Stimulated activated naive CD8-positive, alpha-beta T cell treated with anti-CD3 and anti-CD28 coated beads, Interleukin-15, amount 100 ng/mL, for 72 hours (primary cell): ENCODE measurements around the gene ZNF431.

Source experiments
- ATAC-seq: fragments of 150-1000 bp; cut with Tn5 transposase; 2 replicates; pipeline ENCODE4 v1.10.0; 2021; ENCODE audit warnings: mild to moderate bottlenecking, moderate library complexity
- DNase-seq, 2 donors: peaks; one replicate each; pipeline ENCODE4 v3.0.0; 2021 to 2022
- H3K27ac Mint-ChIP-seq, 2 donors: one replicate each; pipeline ENCODE4 v1.8.0; 2022; ENCODE audit warnings: mild to moderate bottlenecking in 2 of 2, mixed read lengths in 2 of 2, moderate library complexity in 2 of 2
- H3K27me3 Mint-ChIP-seq: one replicate; pipeline ENCODE4 v1.8.0; 2022; ENCODE audit warnings: mixed read lengths
- H3K4me1 Mint-ChIP-seq: one replicate; pipeline ENCODE4 v1.8.0; 2022; ENCODE audit warnings: mild to moderate bottlenecking, mixed read lengths
- H3K4me3 Mint-ChIP-seq, 2 donors: one replicate each; pipeline ENCODE4 v1.8.0; 2022; ENCODE audit warnings: mild to moderate bottlenecking in 2 of 2, mixed read lengths in 2 of 2, moderate library complexity in 1 of 2
- H3K9me3 Mint-ChIP-seq, 2 donors: one replicate each; pipeline ENCODE4 v1.8.0; 2022; ENCODE audit warnings: mixed read lengths in 2 of 2

The ZNF431 gene

DNA sequence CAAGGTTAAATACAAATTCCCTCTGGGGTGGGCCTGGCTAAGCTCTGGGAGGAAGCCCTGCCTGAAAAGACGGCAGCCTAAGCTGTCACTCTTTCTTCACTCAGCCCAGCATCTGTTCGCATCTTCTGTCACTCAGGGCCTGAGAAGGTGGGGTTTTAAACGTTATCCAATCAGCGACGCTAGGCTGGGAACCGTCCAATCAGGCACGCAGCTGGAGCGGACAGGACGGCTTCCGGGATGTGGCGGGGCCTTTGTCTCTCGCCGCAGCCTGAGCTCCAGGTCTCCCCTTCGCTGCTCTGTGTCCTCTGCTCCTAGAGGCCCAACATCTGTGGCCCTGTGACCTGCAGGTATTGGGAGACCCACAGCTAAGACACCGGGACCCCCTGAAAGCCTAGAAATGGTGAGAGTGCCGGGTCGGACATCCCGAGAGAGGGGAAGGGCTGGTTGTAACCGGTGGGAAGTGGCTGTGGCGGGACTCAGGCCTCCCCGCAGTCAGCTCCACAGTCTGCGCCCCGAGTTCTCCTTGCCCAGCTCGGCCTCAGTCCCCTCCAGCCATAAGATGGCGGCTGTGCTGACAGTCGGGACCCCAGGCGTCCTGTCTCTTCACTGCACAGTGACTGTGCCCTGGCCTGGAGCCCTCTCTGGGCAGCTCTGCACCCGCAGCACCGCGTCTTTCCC lies at the start of gene ZNF431:
Gene ZNF431 (plus strand): TSS at position 254 of the 678 bp plus-strand sequence. CDS start 144 bp downstream, at position 398.
- H3K27me3 Mint-ChIP-seq: no peaks in the 10 kb centered on the region
- peaks cover 0 to 6% of the 10 kb centered on the region in 2 donors for H3K9me3 Mint-ChIP-seq
- H3K4me1 Mint-ChIP-seq: peaks cover 45% of the 10 kb centered on the region

DNA sequence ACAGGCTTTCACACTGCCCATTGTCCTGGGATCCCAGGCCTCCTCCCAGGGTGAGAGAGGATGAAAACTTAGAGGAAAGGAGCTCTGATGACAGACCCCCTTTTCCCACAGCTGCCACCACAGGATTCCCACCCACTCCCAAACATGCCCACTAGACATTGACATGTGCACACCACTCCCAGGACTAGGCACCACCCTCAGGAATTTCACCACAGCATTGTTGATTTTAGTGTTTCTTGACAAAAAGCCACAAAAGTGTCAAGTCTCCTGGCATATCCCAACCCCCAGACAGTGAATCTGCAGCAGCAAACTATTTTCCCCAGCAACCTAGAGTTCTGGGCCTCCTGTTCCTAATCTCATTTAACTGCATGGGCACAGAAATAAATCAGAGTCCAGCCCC lies 49.7 kb upstream of the ZNF431 start:
- H3K27ac Mint-ChIP-seq: peak overlapping the region in 1 of 2 donors; percentile 48
- no peaks in the 10 kb centered on the region for H3K9me3 Mint-ChIP-seq
- ATAC-seq (no peak), DNase-seq (no peak)
- no peaks in the 10 kb centered on the region for H3K27me3 Mint-ChIP-seq
- H3K4me1 Mint-ChIP-seq: no peaks in the 10 kb centered on the region
- H3K4me3 Mint-ChIP-seq: no peak overlapping the region

More for the DNA sequence above, at the start of gene ZNF431:
- H3K27ac Mint-ChIP-seq: peak within 1 kb of the TSS; percentile 99 to 100
- ATAC-seq (peak; percentile 100), DNase-seq (peak; percentile 85 to 93)
- H3K4me3 Mint-ChIP-seq: peak within 1 kb of the TSS; percentile 99

DNA sequence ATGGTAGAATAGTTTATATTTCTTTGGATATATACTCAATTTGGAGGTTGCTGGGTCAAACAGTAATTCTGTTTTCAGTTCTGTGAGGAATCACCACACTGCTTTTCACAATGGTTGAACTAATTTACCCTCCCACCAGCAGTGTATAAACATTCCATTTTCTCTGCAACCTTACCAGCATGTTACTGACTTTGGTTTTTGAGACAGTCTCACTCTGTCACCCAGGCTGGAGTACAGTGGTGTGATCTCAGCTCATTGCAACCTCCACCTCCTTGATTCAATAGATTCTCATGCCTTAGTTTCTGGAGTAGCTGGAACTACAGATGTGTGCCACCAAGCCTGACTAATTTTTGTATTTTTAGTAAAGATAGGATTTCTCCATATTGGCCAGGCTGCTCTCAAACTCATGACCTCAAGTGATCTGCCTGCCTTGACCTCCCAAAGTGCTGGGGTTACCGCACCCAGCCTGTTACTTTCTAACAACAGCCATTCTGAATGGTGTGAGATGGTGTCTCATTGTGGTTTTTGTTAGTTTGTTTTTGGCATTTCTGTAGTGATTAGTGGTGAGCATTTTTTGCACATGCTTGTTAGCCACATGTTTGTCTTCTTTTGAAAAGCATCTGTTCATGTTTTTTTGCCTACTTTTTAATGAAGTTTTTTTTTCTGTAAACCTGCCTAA lies 47.4 kb upstream of the ZNF431 start:
- H3K4me3 Mint-ChIP-seq: no peak overlapping the region
- no peaks in the 10 kb centered on the region for H3K27me3 Mint-ChIP-seq
- DNase-seq: no peak
- H3K27ac Mint-ChIP-seq: no peak overlapping the region
- H3K4me1 Mint-ChIP-seq: no peaks in the 10 kb centered on the region
- ATAC-seq: no peak
- no peaks in the 10 kb centered on the region for H3K9me3 Mint-ChIP-seq

DNA sequence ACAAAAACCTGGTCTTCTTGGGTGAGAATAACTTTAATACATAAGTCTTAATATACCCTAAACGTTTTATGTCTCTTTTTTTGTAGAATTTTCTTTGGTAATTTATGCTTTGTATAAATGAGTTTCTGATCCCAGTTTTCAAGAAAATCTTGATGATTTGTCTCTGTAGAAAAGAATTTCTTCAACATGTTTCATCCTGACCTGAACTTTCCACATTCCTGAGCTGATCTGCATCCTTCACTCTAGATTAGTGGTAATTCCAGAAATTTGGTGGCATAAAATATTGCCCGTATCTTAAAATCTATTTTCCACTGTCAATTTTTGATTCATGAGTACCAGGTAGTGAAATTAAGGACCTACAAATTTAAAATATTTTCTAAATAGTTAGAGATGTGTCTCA lies 43.5 kb upstream of the ZNF431 start:
- DNase-seq: no peak
- no peak for ATAC-seq
- peak overlapping the region in 1 of 2 donors; percentile 19 for H3K27ac Mint-ChIP-seq
- H3K4me1 Mint-ChIP-seq: no peaks in the 10 kb centered on the region
- H3K9me3 Mint-ChIP-seq: no peaks in the 10 kb centered on the region
- H3K27me3 Mint-ChIP-seq: no peaks in the 10 kb centered on the region
- no peak overlapping the region for H3K4me3 Mint-ChIP-seq

DNA sequence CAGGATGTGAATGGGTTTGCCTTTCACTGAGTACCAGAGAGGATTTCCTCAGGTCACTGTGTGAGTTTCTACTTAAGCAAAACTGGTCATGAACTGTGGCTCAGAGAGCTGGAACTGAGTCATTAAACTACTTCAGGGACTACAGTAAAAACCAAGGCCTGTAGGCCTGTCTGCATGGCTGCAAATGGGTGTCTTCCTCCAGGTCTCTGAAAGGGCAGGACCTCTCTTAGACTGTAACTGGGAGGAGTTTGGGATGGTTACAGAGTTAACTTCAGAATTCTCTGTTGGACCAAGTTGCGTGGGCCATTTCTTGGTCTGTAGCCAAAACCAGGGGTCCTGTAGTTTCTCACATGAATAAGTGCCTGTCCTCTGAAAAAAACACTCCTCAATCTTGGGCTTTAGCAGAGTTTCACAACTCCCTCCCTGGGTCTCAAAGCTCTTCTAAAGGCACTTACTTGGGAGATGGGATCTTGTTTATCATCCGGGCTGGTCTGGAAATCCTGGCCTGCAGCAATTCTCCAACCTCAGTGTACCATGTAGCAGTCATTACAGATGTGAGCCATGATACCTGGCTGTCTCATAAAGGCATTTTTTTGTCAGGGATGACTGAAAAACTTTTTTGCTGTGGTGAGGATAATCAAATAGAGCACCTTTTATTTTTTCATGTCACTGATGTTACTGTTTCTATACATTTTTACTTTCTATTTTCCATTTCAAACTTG lies 40.2 kb upstream of the ZNF431 start:
- ATAC-seq (peak; percentile 65), DNase-seq (no peak)
- Mint-ChIP-seq H3K9me3 (no peaks in the 10 kb centered on the region), H3K27ac (peak overlapping the region in 1 of 2 donors; percentile 48), H3K27me3 (no peaks in the 10 kb centered on the region), H3K4me3 (no peak overlapping the region), H3K4me1 (no peaks in the 10 kb centered on the region)

DNA sequence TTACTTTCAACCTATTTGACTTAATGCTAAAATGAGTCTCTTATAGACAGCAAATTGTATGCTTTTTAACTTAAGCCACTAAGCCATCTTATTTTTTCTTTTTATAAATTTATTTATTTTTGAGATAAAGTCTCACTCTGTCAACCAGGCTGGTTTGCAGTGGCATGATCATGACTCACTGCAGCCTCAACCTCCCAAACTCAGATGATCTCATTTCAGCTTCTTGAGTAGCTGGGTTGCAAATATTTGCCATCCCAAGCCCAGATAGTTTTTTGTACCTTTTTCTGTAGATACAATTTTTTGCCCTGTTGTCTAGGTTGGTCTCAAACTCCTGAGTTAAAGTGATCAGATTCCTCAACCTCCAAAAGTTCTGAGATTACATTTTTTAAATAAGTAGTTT lies 32.7 kb upstream of the ZNF431 start:
- ATAC-seq (no peak), DNase-seq (no peak)
- Mint-ChIP-seq H3K27ac (no peak overlapping the region), H3K27me3 (no peaks in the 10 kb centered on the region), H3K9me3 (peaks cover 25 to 48% of the 10 kb centered on the region in 2 donors), H3K4me3 (no peak overlapping the region), H3K4me1 (no peaks in the 10 kb centered on the region)

DNA sequence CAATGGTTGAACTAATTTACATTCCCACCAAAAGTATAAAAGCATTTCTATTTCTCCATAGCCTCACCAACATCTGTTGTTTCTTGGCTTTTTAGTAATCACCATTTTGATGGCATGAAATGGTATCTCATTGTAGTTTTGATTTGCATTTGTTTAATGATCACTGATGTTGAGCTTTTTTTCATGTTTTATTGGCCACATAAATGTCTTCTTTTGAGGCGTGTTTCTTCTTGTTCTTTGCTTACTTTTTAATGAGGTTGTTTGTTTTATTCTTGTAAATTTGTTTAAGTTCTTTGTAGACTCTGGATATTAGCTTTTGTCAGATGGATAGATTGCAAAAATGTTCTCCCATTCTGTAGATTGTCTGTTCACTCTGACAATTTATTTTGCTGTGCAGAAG lies 31.7 kb upstream of the ZNF431 start:
- Mint-ChIP-seq H3K4me3 (no peak overlapping the region), H3K4me1 (no peaks in the 10 kb centered on the region), H3K27ac (no peak overlapping the region), H3K27me3 (no peaks in the 10 kb centered on the region), H3K9me3 (peaks cover 35 to 59% of the 10 kb centered on the region in 2 donors)
- DNase-seq (no peak), ATAC-seq (no peak)

DNA sequence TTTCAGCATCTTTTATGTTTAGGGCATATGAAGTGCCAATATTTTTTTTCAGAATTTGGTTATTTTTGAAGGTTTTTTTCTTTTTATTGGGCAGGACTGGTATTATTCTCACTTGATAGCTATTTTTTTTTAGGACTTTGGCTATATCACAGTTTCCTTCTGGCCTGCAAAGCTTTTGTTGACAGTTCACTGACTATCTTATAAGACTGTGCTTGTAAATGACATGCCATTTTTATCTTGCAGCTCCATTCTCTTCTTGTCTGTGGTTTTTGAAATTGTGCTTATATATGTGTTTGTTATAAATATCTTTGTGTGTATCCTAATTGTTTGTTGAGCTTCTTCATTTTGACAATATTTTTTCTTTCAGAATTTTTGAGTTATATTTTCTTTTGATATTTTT lies 26.4 kb upstream of the ZNF431 start:
- peaks cover 49 to 58% of the 10 kb centered on the region in 2 donors for H3K9me3 Mint-ChIP-seq
- H3K4me3 Mint-ChIP-seq: no peak overlapping the region
- H3K27me3 Mint-ChIP-seq: no peaks in the 10 kb centered on the region
- ATAC-seq (no peak), DNase-seq (no peak)
- no peak overlapping the region for H3K27ac Mint-ChIP-seq
- no peaks in the 10 kb centered on the region for H3K4me1 Mint-ChIP-seq

DNA sequence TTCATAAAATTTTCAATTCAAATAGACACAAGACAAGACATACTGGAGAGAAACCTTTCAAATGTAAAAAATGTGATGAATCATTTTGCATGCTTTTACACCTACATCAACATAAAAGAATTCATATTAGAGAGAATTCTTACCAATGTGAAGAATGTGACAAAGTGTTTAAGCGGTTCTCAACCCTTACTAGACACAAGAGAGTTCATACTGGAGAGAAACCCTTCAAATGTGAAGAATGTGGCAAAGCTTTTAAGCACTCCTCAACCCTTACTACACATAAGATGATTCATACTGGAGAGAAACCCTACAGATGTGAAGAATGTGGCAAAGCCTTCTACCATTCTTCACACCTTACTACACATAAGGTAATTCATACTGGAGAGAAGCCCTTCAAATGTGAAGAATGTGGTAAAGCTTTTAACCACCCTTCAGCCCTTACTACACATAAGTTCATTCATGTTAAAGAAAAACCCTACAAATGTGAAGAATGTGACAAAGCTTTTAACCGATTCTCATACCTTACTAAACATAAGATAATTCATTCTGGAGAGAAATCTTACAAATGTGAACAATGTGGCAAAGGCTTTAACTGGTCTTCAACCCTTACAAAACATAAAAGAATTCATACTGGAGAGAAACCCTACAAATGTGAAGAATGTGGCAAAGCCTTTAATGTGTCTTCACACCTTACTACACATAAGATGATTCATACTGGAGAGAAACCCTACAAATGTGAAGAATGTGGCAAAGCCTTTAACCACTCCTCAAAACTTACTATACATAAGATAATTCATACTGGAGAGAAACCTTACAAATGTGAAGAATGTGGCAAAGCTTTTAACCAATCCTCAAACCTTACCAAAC lies 24.6 kb upstream of the ZNF431 start:
- Mint-ChIP-seq H3K9me3 (peaks cover 36 to 39% of the 10 kb centered on the region in 2 donors), H3K27ac (no peak overlapping the region), H3K4me1 (no peaks in the 10 kb centered on the region), H3K4me3 (no peak overlapping the region), H3K27me3 (no peaks in the 10 kb centered on the region)
- no peak for DNase-seq
- no peak for ATAC-seq

DNA sequence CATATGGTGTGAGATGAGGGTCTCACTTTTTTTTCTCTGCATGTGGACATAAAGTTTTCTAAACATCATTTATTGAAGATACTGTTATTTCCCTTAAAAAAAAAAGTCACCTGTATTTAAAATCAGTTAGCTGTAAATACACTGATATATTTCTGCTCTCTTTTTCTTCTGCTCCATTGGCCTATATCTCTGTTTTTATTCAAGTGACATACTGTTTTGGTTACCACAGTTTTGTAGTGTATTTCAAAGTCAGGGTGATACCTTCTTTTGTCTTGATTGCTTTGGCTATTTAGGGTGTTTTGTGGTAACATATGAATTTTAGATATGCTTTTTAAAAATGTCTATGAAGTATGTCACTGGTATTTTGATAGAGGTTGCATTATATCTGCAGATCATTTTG lies 15.8 kb upstream of the ZNF431 start:
- Mint-ChIP-seq H3K27ac (no peak overlapping the region), H3K27me3 (no peaks in the 10 kb centered on the region), H3K4me1 (no peaks in the 10 kb centered on the region), H3K9me3 (peaks cover 7 to 8% of the 10 kb centered on the region in 2 donors), H3K4me3 (no peak overlapping the region)
- ATAC-seq (no peak), DNase-seq (no peak)

DNA sequence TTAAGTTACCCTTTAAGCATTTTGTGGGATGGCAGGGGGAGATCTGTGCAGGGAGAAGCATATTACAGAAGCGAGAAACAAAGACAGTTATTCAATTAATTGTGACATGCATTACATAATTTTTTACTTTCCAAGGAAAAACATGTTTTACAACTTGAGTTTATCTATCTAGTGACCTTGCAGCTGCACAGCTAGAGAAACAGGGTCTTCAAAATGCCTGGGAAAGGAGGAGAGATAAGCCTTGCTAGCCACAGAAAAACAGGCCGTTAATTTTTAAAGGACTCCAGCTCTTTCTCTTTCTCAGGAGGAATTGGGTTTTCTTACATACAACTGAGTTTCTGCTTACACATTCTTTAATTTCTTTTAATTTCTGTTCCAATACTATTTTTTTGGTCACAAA lies 14.8 kb upstream of the ZNF431 start:
- H3K9me3 Mint-ChIP-seq: peaks cover 7 to 8% of the 10 kb centered on the region in 2 donors
- H3K27ac Mint-ChIP-seq: no peak overlapping the region
- no peaks in the 10 kb centered on the region for H3K27me3 Mint-ChIP-seq
- no peak for DNase-seq
- no peak overlapping the region for H3K4me3 Mint-ChIP-seq
- no peaks in the 10 kb centered on the region for H3K4me1 Mint-ChIP-seq
- ATAC-seq: no peak

DNA sequence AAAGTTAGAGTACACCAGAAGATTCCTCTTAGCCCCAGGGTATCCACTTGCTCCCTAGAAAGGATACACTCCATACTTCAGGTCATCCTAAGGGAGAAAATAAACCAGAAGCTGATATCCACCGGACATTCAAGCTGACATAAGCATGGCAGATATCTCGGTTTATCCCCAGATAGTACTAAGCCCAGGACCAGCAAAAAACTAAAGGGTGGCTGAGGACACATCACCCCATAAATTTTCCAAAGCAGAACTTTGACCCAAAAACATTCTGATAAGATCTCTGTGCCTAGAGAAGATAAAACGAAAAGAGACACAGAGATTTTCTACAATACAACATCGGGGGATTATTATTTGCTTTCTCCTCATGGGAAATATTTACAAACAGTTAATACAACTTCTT lies 13.9 kb upstream of the ZNF431 start:
- Mint-ChIP-seq H3K9me3 (peaks cover 7 to 8% of the 10 kb centered on the region in 2 donors), H3K4me3 (no peak overlapping the region), H3K27me3 (no peaks in the 10 kb centered on the region), H3K27ac (no peak overlapping the region), H3K4me1 (no peaks in the 10 kb centered on the region)
- DNase-seq: no peak
- no peak for ATAC-seq

DNA sequence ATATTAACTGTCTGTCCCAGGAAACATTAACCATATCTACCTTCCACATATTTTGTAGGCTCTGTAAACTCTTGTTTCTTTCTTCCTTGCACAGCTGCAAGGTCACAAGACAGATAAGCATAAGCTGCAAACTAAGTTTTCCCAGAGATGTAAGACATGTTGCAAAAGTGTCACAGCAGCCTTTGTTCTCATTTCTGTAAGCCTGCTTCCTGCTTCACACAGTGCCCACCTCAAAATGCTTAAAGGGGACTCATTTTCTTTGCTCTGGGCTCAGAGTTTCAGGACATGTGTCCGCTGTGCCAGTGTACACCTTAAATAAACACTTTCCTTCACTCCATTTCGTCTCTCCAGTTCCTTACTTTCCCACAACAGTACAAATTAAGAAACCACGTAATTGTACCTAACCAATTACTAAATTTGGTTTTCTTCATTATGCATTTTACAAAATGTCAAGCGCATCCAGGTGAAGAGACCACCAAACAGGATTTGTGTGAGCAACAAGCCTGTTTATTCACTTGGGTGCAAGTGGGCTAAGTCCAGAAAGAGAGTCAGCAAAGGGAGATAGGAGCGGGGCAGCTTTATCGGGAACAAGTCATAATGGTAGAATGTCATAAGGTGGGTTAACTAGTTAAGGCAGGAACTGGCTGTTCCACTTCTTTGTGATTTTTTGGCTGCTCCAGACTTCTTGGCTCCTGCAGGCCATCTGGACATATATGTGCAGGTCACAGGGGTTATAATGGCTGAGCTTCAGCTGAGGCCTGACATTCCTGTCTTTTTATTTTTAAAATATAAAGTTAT lies 12.7 kb upstream of the ZNF431 start:
- no peak for DNase-seq
- Mint-ChIP-seq H3K27me3 (no peaks in the 10 kb centered on the region), H3K9me3 (peaks cover 7 to 14% of the 10 kb centered on the region in 2 donors), H3K27ac (no peak overlapping the region), H3K4me3 (no peak overlapping the region), H3K4me1 (no peaks in the 10 kb centered on the region)
- ATAC-seq: no peak

DNA sequence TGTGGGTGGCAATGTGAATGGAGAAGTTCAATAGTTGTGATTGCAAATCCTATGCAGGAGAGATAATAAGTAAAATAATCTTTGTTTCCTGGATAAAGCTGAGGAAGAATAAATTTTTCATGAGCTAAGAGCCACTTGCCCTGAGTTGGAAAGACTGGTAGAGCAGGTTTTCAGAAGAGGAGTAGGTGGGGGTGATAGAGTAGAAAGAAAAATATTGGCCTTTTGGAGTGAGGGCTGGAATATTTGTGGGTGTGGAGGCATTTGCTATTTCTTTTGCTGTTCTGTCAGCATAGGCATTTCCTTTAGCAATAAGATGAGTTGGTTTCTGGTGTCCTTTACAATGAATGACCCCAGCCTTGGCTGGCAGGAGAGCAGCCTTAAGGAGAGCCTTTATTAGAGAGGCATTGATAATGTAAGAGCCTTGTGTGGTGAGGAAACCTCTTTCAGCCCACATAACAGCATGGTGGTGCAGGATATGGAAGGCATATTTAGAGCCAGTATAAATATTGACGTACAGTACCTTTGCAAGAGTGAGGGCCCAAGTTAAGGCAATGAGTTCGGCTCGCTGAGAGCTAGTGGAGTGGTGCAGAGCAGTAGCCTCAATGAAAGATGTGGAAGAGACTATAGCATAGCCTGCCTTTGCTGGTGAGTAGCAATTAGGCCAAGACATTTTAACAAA lies 11.6 kb upstream of the ZNF431 start:
- Mint-ChIP-seq H3K27me3 (no peaks in the 10 kb centered on the region), H3K9me3 (peaks cover 7 to 17% of the 10 kb centered on the region in 2 donors), H3K4me1 (no peaks in the 10 kb centered on the region), H3K4me3 (no peak overlapping the region), H3K27ac (no peak overlapping the region)
- DNase-seq (no peak), ATAC-seq (no peak)
